ENCODE measurements around the gene COMMD3. TPM values are rescaled to one million over a fixed set of nuclear protein-coding genes. Genes with fewer than 3 reads are reported as not detected.
"Not testable (repeated sequence)": the region's sequence is repeated elsewhere in the genome, so short reads cannot be mapped to it uniquely, and the experiment has no call there.

The COMMD3 gene
- total RNA-seq, 2 experiments from 2014 or later: 64.5 to 69.4 TPM

GRCh38 chr10:22309180-22310000 lies 6.8 kb upstream of the COMMD3 start:
- CTCF ChIA-PET: no interaction called here
- DNase-seq: no peak
- intact Hi-C loops (cut with micrococcal nuclease): loop anchor here (2.0 kb wide), 1 partner anchor 57 kb away; no protein-coding TSS in a partner anchor
- H3K27ac Mint-ChIP-seq: no peak overlapping the region
- no peaks in the 10 kb centered on the region for H3K36me3 Mint-ChIP-seq (ENCODE audit: low read depth)
- H3K9me3 Mint-ChIP-seq: no peaks in the 10 kb centered on the region
- H3K4me3 Mint-ChIP-seq: no peak overlapping the region
- peaks cover 2% of the 10 kb centered on the region for H3K27me3 Mint-ChIP-seq (ENCODE audit: low read depth)
- peaks cover 2% of the 10 kb centered on the region for H3K4me1 Mint-ChIP-seq (ENCODE audit: low read depth)

GRCh38 chr10:22310012-22310411 lies 6.2 kb upstream of the COMMD3 start:
- intact Hi-C loops (cut with micrococcal nuclease): loop anchor here (10.0 kb wide), 1 partner anchor 1055 kb away; no protein-coding TSS in a partner anchor
- H3K4me1 Mint-ChIP-seq (ENCODE audit: low read depth); H3K27me3 Mint-ChIP-seq (ENCODE audit: low read depth); H3K27ac Mint-ChIP-seq; DNase-seq; CTCF ChIA-PET; H3K4me3 Mint-ChIP-seq; H3K36me3 Mint-ChIP-seq (ENCODE audit: low read depth); H3K9me3 Mint-ChIP-seq: not testable (repeated sequence)

- H3K27ac Mint-ChIP-seq: no peak overlapping the region
- H3K4me3 Mint-ChIP-seq: no peak overlapping the region
- H3K36me3 Mint-ChIP-seq (ENCODE audit: low read depth): no peaks in the 10 kb centered on the region
- peaks cover 5% of the 10 kb centered on the region for H3K27me3 Mint-ChIP-seq (ENCODE audit: low read depth)
- H3K9me3 Mint-ChIP-seq: no peaks in the 10 kb centered on the region
- peaks cover 12% of the 10 kb centered on the region for H3K4me1 Mint-ChIP-seq (ENCODE audit: low read depth)
- intact Hi-C loops (cut with micrococcal nuclease): loop anchor here (10.0 kb wide), 1 partner anchor 1054 kb away; no protein-coding TSS in a partner anchor
- no peak for DNase-seq
- CTCF ChIA-PET: no interaction called here
Measured at GRCh38 chr10:22310928-22311327, 5.3 kb upstream of the COMMD3 start.

- Mint-ChIP-seq H3K4me3 (peak overlapping the region; percentile 87), H3K27me3 (ENCODE audit: low read depth) (peaks cover 15% of the 10 kb centered on the region), H3K27ac (no peak overlapping the region), H3K36me3 (ENCODE audit: low read depth) (peaks cover 1% of the 10 kb centered on the region), H3K4me1 (ENCODE audit: low read depth) (peaks cover 26% of the 10 kb centered on the region), H3K9me3 (no peaks in the 10 kb centered on the region)
- CTCF ChIA-PET: no interaction called here
- no peak for DNase-seq
- intact Hi-C loops (cut with micrococcal nuclease): loop anchor here (2.0 to 10.0 kb wide), 6 partner anchors 64 to 1050 kb away; partner anchors contain the start of gene MLLT10
Measured at GRCh38 chr10:22314852-22315251, 1.3 kb upstream of the COMMD3 start.

- Mint-ChIP-seq H3K27ac (peak overlapping the region; percentile 81), H3K9me3 (no peaks in the 10 kb centered on the region), H3K4me1 (ENCODE audit: low read depth) (peaks cover 30% of the 10 kb centered on the region), H3K4me3 (peak overlapping the region; percentile 87), H3K36me3 (ENCODE audit: low read depth) (peaks cover 4% of the 10 kb centered on the region), H3K27me3 (ENCODE audit: low read depth) (peaks cover 18% of the 10 kb centered on the region)
- CTCF ChIA-PET: interaction anchor here (0.6 to 1.1 kb wide), 3 partner anchors 27 to 674 kb away, joined by 3 to 6 read pairs (median 3); no protein-coding TSS in a partner anchor
- no peak for DNase-seq
- intact Hi-C loops (cut with micrococcal nuclease): loop anchor here (1.0 to 10.0 kb wide), 11 partner anchors 7 to 1049 kb away; partner anchors contain the start of genes DNAJC1 and MLLT10
Measured at GRCh38 chr10:22315455-22316285, 518 bp upstream of the COMMD3 start.

GRCh38 chr10:22317076-22317370 lies 835 bp downstream of the COMMD3 start:
- Mint-ChIP-seq H3K4me3 (peak overlapping the region; percentile 91), H3K36me3 (ENCODE audit: low read depth) (peaks cover 4% of the 10 kb centered on the region), H3K9me3 (no peaks in the 10 kb centered on the region), H3K27ac (peak overlapping the region; percentile 86), H3K27me3 (ENCODE audit: low read depth) (peaks cover 17% of the 10 kb centered on the region), H3K4me1 (ENCODE audit: low read depth) (peaks cover 30% of the 10 kb centered on the region)
- DNase-seq: peak; percentile 43
- CTCF ChIA-PET: interaction anchor here (0.7 to 1.6 kb wide), 2 partner anchors 60 to 323 kb away, joined by 3 to 6 read pairs; no protein-coding TSS in a partner anchor
- intact Hi-C loops (cut with micrococcal nuclease): loop anchor here (5.0 to 10.0 kb wide), 5 partner anchors 120 to 1048 kb away; partner anchors contain the start of gene MLLT10

GRCh38 chr10:22317771-22318565 lies 1.8 kb downstream of the COMMD3 start:
- Mint-ChIP-seq H3K9me3 (no peaks in the 10 kb centered on the region), H3K27me3 (ENCODE audit: low read depth) (peaks cover 27% of the 10 kb centered on the region), H3K36me3 (ENCODE audit: low read depth) (peaks cover 4% of the 10 kb centered on the region), H3K4me3 (peak overlapping the region; percentile 55), H3K27ac (peak overlapping the region; percentile 72), H3K4me1 (ENCODE audit: low read depth) (peaks cover 30% of the 10 kb centered on the region)
- intact Hi-C loops (cut with micrococcal nuclease): loop anchor here (5.0 to 10.0 kb wide), 5 partner anchors 119 to 1047 kb away; partner anchors contain the start of gene MLLT10
- no peak for DNase-seq
- CTCF ChIA-PET: interaction anchor here (0.7 to 1.6 kb wide), 2 partner anchors 20 to 61 kb away, joined by 3 to 6 read pairs; no protein-coding TSS in a partner anchor

- CTCF ChIA-PET: interaction anchor here (1.6 kb wide), 1 partner anchor 62 kb away, joined by 6 read pairs; no protein-coding TSS in a partner anchor
- intact Hi-C loops (cut with micrococcal nuclease): loop anchor here (5.0 to 10.0 kb wide), 5 partner anchors 119 to 1046 kb away; partner anchors contain the start of gene MLLT10
- DNase-seq: no peak
- Mint-ChIP-seq H3K27me3 (ENCODE audit: low read depth) (peaks cover 30% of the 10 kb centered on the region), H3K4me3 (no peak overlapping the region), H3K27ac (no peak overlapping the region), H3K36me3 (ENCODE audit: low read depth) (peaks cover 4% of the 10 kb centered on the region), H3K4me1 (ENCODE audit: low read depth) (peaks cover 37% of the 10 kb centered on the region), H3K9me3 (no peaks in the 10 kb centered on the region)
Measured at GRCh38 chr10:22318772-22319171, 2.6 kb downstream of the COMMD3 start.

- peaks cover 4% of the 10 kb centered on the region for H3K36me3 Mint-ChIP-seq (ENCODE audit: low read depth)
- intact Hi-C loops (cut with micrococcal nuclease): loop anchor here (5.0 to 10.0 kb wide), 5 partner anchors 118 to 1045 kb away; partner anchors contain the start of gene MLLT10
- DNase-seq: no peak
- no peak overlapping the region for H3K27ac Mint-ChIP-seq
- peaks cover 38% of the 10 kb centered on the region for H3K27me3 Mint-ChIP-seq (ENCODE audit: low read depth)
- H3K9me3 Mint-ChIP-seq: no peaks in the 10 kb centered on the region
- CTCF ChIA-PET: no interaction called here
- peaks cover 45% of the 10 kb centered on the region for H3K4me1 Mint-ChIP-seq (ENCODE audit: low read depth)
- H3K4me3 Mint-ChIP-seq: peak overlapping the region; percentile 82
Measured at GRCh38 chr10:22319547-22319979, 3.4 kb downstream of the COMMD3 start.

GRCh38 chr10:22319980-22320558 lies 3.9 kb downstream of the COMMD3 start:
- intact Hi-C loops (cut with micrococcal nuclease): loop anchor here (5.0 to 10.0 kb wide), 7 partner anchors 117 to 1045 kb away; partner anchors contain the start of genes MLLT10 and PIP4K2A
- H3K9me3 Mint-ChIP-seq: no peaks in the 10 kb centered on the region
- CTCF ChIA-PET: no interaction called here
- peaks cover 40% of the 10 kb centered on the region for H3K27me3 Mint-ChIP-seq (ENCODE audit: low read depth)
- H3K4me1 Mint-ChIP-seq (ENCODE audit: low read depth): peaks cover 46% of the 10 kb centered on the region
- no peak for DNase-seq
- H3K27ac Mint-ChIP-seq: peak overlapping the region; percentile 91
- H3K4me3 Mint-ChIP-seq: peak overlapping the region; percentile 82
- peaks cover 4% of the 10 kb centered on the region for H3K36me3 Mint-ChIP-seq (ENCODE audit: low read depth)

- no peaks in the 10 kb centered on the region for H3K9me3 Mint-ChIP-seq
- DNase-seq: peak; percentile 62
- peaks cover 41% of the 10 kb centered on the region for H3K4me1 Mint-ChIP-seq (ENCODE audit: low read depth)
- CTCF ChIA-PET: no interaction called here
- H3K27ac Mint-ChIP-seq: peak within 1 kb of the TSS; percentile 91
- intact Hi-C loops (cut with micrococcal nuclease): loop anchor here (5.0 kb wide), 2 partner anchors 332 to 392 kb away; partner anchors contain the start of gene PIP4K2A
- peaks cover 41% of the 10 kb centered on the region for H3K27me3 Mint-ChIP-seq (ENCODE audit: low read depth)
- H3K36me3 Mint-ChIP-seq (ENCODE audit: low read depth): peaks cover 4% of the 10 kb centered on the region
- H3K4me3 Mint-ChIP-seq: peak within 1 kb of the TSS; percentile 85
Measured at GRCh38 chr10:22320591-22321155, 4.5 kb downstream of the COMMD3 start, which contains the start of gene BMI1. TSS of gene BMI1 (plus strand) at chr10:22321099. CDS start at chr10:22326450, 5,351 bp downstream.

All from activated naive CD4-positive, alpha-beta T cell treated with anti-CD3 and anti-CD28 coated beads for 36 hours (primary cell).